Measurements from ENCODE around the gene SNN.

The SNN gene

DNA sequence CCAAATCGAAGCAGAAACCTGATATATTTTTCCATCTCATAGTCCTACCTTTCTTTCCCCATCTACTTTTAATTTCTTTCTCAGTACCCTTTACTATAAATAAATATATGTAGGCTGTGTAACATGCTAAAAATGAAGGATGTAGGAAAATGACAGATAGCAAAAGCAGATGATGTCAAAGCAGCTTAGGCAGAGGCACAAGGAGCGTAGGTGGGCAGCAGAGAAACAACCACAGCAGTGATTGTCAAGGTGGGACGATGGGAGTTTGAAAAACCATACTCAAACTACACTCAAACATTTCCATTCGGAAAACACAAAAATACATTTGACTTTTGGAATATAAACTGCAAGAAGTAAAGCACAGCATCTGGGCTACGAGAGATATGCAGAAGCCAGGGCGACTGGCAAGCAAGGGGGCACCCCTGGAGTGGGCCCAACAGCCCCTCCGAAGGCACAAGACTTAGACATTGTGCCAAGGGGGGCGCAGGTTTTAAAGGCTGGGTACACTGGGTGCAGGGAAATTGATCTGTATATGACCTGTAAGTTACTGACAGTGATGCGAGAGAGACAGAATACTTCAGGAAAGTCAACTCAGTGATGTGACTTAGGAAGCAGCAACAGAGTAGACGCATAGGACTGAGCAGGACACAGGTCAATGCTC is 31.1 kb downstream of the SNN start:
- no peak for DNase-seq (ENCODE audit: low read depth)

DNA sequence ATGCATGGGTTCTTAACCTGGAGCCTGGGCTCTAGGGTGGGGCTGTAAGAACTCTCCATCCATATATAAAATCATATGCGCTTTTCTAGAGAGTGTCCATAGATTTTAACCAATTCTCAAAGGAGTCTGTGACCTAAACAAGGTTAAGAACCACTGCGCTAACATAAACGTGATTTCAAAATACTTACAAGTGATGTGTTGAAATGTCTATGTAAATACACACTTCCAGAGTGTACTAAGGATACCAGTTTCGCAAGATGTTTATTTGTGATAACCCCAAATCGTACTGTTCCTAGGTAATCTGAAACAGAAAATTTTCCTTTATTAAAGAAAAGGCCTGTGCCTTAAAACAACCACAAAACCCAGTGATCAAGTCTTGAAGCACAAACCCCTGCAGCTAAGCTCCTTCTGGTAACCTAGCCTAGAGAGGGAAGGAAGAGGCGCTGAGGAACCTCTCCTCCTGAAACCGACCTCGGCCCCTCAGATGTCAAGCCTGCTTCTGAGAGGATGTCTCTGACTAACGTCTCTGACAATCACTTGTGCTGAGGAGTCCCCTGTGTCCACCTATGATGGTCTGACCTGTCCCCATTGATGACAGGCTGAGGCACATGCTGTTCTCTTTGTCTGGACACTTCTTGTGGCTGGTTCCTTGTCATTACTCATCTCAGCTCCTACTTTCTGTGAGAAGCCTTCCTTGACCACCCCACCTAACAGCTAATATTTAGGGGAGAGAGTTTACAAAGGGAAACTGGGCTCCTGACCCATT is 32.2 kb downstream of the SNN start:
- DNase-seq (ENCODE audit: low read depth), result no peak

GRCh38 chr16:11705311-11706025 is 37.2 kb downstream of the SNN start:
- DNase-seq (ENCODE audit: low read depth), result no peak

DNA sequence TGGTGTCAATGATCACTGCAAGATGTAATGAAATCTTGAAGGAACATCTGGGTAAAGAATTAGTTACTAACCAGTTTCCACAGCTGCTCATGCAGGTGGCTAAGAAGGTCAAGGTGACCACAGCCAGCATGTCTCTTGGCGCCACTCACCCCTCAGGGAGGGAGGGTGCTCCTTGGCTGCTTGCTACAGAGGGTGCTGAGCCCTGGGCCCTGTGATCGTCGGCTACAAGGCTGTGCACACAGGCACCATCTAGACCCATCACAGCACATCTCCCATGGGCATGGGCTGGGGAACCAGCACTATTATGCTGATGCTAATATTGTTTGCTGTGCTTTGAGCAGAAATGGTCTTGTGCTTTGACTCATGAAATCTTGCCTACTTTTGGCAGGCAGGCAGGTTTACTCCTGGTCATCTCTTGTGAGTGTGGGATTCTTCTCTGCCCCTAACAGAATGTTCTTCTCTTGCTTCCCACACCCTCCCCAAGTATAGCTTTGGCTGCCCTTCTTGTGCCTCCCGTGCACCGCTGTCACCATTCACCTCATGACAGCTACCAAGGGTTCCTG is 38.0 kb downstream of the SNN start:
- no peak for DNase-seq (ENCODE audit: low read depth)

GRCh38 chr16:11707679-11708197 is 39.5 kb downstream of the SNN start:
- no peak for DNase-seq (ENCODE audit: low read depth)

DNA sequence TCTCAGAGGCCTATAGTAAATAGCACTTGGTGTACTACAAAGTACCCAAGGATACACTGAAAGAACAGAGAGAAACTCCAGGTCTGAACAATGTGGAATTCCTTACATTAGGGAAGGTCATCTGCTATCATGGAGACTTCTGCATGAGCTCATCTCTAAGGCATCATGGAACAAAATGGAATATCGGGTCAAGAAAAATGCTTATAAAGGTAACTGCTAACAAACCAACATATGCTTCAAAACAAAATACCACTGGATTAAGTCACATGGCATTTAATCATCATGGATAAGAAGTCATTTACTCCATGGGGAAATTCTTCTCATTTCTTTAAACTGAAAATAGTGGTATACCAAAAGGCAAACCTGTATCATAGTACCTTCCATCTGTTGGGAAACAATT is 40.2 kb downstream of the SNN start:
- peak; percentile 49 for DNase-seq (ENCODE audit: low read depth)

- DNase-seq (ENCODE audit: low read depth), result no peak
Measured at GRCh38 chr16:11711662-11712061, 43.4 kb downstream of the SNN start.

- no peak for DNase-seq (ENCODE audit: low read depth)
Measured at GRCh38 chr16:11712122-11712521, 43.9 kb downstream of the SNN start.

DNA sequence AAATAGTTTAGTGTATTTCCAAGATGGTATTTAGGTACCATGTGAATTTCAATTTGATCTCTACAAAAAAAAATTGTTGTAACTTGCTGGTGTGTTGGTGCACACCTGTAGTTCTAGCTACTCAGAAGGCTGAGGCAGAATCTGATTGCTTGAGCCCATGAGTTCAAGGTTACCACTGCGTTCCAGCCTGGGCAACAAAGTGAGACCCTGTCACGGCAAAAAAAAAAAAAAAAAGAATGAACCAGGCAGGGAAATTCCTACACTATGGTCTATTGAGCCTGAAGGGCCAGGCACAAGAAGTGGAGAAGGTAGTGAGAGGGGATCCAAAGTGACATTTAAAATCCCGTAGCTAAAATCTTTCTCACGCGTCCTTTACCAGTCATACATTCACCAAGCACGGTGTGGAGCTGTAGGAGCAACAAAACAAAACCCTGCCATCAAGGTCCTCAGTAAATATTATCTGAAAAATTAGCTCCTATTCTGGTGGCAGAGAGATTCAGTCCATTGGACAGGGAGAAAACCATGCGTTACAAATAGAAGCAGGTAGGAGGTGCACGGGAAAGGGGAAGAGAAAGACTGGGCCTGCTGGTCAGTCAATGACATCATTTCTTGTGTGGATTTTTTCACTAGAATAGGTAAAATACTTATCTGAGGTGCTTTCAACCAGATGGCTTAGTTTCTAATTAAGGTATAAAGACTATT is 47.1 kb downstream of the SNN start:
- no peak for DNase-seq (ENCODE audit: low read depth)

GRCh38 chr16:11716336-11716735 is 48.1 kb downstream of the SNN start:
- DNase-seq (ENCODE audit: low read depth), result no peak

DNA sequence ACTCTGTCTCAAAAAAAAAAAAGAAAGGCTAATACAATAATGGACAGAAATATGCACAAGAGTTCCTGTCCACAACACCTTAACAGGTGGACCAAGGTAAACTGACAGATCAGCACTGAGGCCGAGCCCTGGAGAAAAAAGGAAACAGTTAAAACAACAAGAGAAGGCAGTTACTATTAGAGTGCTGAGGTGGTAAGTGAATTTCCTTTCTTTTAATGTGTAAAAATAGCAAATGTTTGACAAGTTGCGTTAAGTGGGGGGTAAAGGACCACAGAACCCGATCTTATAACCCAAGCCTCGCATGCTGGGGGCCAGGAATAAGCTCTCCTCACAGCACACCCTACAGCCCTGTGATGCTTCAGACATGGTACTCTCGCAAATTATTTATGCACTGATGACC is 49.6 kb downstream of the SNN start:
- no peak for DNase-seq (ENCODE audit: low read depth)

GRCh38 chr16:11719171-11719570 is 50.9 kb downstream of the SNN start:
- no peak for DNase-seq (ENCODE audit: low read depth)

- DNase-seq (ENCODE audit: low read depth), result no peak
Measured at GRCh38 chr16:11719762-11720161, 51.5 kb downstream of the SNN start.

DNA sequence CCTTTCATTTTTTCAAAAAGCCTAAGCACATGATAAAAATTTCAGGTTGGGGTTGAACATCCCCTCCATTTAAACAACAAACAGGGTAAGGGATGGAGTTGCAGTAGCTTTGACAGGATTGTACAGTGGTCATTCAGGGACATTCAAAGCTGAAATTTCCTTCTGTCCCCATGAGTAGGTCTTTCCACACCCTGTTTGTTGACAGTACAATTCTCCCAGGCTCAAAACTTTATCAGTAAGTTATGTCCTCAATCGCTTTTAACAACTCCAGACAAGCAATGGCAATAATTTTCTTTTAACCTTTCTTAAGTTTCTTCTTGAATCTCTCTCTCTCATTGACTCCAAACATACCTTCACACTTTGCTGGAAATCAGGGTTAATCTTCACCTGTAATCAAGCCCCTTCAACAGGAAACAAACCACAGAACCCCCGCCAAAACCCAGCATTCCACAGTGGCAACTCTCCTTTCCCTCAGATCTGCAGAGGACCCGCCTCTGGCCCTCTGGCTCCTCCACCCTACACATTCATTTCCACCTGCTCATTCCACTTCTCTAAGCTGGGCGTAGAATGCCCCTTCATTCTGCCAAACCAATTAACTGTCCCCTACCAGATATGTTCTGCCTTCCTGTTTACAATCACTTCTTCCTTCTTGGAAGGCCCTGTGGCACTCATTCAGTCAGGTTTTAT is 53.7 kb downstream of the SNN start:
- no peak for DNase-seq (ENCODE audit: low read depth)

DNA sequence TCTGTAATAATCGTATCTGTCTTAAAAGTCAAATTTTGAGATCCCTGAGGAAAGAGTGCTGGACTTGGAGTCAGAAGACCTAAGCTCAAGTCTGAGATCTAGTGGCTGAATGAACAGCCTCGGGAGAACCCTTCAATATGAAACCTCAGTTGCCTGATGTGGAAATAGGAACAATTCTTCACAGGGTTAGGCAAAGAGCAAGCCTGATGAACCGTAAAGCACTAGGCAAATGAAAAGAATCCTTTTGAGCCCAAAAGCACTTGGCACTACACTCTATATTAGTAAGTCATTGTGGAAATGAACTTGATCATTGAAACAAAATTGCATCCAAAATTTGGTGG is 54.2 kb downstream of the SNN start:
- DNase-seq (ENCODE audit: low read depth), result no peak

GRCh38 chr16:11725457-11725856 is 57.2 kb downstream of the SNN start:
- DNase-seq (ENCODE audit: low read depth), result no peak

GRCh38 chr16:11726008-11726407 is 57.8 kb downstream of the SNN start:
- no peak for DNase-seq (ENCODE audit: low read depth)

- no peak for DNase-seq (ENCODE audit: low read depth)
Measured at GRCh38 chr16:11727796-11728543, 59.7 kb downstream of the SNN start.

Measured in EH (cell line).